ENCODE data around the gene CES2. TPM values are rescaled to one million over a fixed set of nuclear protein-coding genes. Genes with fewer than 3 reads are reported as not detected.

The CES2 gene
- total and polyA plus RNA-seq, 9 of the 15 experiments (the other 6 are each of a cell fraction or from before 2014, with no cell fraction given), result 2.2 to 37.9 (median 24.4) TPM

GRCh38 chr16:66930189-66930588 is 5.1 kb upstream of the CES2 start (continued):
- TF ChIP-seq, protein P1, sequence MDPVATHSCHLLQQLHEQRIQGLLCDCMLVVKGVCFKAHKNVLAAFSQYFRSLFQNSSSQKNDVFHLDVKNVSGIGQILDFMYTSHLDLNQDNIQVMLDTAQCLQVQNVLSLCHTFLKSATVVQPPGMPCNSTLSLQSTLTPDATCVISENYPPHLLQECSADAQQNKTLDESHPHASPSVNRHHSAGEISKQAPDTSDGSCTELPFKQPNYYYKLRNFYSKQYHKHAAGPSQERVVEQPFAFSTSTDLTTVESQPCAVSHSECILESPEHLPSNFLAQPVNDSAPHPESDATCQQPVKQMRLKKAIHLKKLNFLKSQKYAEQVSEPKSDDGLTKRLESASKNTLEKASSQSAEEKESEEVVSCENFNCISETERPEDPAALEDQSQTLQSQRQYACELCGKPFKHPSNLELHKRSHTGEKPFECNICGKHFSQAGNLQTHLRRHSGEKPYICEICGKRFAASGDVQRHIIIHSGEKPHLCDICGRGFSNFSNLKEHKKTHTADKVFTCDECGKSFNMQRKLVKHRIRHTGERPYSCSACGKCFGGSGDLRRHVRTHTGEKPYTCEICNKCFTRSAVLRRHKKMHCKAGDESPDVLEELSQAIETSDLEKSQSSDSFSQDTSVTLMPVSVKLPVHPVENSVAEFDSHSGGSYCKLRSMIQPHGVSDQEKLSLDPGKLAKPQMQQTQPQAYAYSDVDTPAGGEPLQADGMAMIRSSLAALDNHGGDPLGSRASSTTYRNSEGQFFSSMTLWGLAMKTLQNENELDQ (CRISPR knock-in tag; IDR thresholded peaks at IDR 0.05; ENCODE audit: borderline replicate concordance), result no peak
- TF ChIP-seq CREM (IDR thresholded peaks at IDR 0.05; ENCODE audit: low read depth) (peak; percentile 69), CEBPG (CRISPR knock-in tag; IDR thresholded peaks at IDR 0.05) (no peak), CEBPG (tag; conservative IDR thresholded peaks at IDR 0.05 in 1 of 2, IDR thresholded peaks at IDR 0.05 in 1 of 2) (peak; percentile 29 to 56; a peak in 2 of 4 replicates), MTA3 (IDR thresholded peaks at IDR 0.05; ENCODE audit: borderline replicate concordance) (0 out of 2 replicates have a peak, but pooled peaks have one; percentile 34), TFAP4 (CRISPR knock-in tag; IDR thresholded peaks at IDR 0.05; ENCODE audit: borderline replicate concordance) (peak; percentile 65), NRF1 (conservative IDR thresholded peaks at IDR 0.05 in 1 of 2, IDR thresholded peaks at IDR 0.05 in 1 of 2) (0 out of 4 replicates have a peak, but pooled peaks of 1 of the 2 experiments have one; percentile 18), ATF7 (IDR thresholded peaks at IDR 0.05) (peak; percentile 54), ZEB2 (IDR thresholded peaks at IDR 0.05) (0 out of 2 replicates have a peak, but pooled peaks have one; percentile 23), ZNF140 (CRISPR knock-in tag; IDR thresholded peaks at IDR 0.05) (no peak), RCOR1 (IDR thresholded peaks at IDR 0.05; ENCODE audit: borderline replicate concordance in 1 of 2, low read depth in 2 of 2, low read length in 2 of 2) (peak in 1 of 2 experiments; percentile 57; a peak in 1 of 4 replicates), CTBP1 (IDR thresholded peaks at IDR 0.05; ENCODE audit: borderline replicate concordance) (0 out of 2 replicates have a peak, but pooled peaks have one; percentile 24), ARID1B (IDR thresholded peaks at IDR 0.05) (peak; percentile 60), ESRRA (IDR thresholded peaks at IDR 0.05; ENCODE audit: borderline replicate concordance, low read depth) (no peak), EGR1 (conservative IDR thresholded peaks at IDR 0.05) (no peak), RBM14 (IDR thresholded peaks at IDR 0.05; ENCODE audit: borderline replicate concordance, insufficient read depth, low read depth, low read length) (no peak), CBFA2T2 (conservative IDR thresholded peaks at IDR 0.05) (peak; percentile 63)
- TF ChIP-seq, protein P2, sequence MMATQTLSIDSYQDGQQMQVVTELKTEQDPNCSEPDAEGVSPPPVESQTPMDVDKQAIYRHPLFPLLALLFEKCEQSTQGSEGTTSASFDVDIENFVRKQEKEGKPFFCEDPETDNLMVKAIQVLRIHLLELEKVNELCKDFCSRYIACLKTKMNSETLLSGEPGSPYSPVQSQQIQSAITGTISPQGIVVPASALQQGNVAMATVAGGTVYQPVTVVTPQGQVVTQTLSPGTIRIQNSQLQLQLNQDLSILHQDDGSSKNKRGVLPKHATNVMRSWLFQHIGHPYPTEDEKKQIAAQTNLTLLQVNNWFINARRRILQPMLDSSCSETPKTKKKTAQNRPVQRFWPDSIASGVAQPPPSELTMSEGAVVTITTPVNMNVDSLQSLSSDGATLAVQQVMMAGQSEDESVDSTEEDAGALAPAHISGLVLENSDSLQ (IDR thresholded peaks at IDR 0.05), result peak; percentile 43
- TF ChIP-seq, protein P3, sequence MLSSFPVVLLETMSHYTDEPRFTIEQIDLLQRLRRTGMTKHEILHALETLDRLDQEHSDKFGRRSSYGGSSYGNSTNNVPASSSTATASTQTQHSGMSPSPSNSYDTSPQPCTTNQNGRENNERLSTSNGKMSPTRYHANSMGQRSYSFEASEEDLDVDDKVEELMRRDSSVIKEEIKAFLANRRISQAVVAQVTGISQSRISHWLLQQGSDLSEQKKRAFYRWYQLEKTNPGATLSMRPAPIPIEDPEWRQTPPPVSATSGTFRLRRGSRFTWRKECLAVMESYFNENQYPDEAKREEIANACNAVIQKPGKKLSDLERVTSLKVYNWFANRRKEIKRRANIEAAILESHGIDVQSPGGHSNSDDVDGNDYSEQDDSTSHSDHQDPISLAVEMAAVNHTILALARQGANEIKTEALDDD (IDR thresholded peaks at IDR 0.05), result 0 out of 2 replicates have a peak, but pooled peaks have one; percentile 47
